Anterior cingulate cortex (tissue), 58 donors: ENCODE measurements around the gene FHOD3.

Experiments used
- DNase-seq, 58 donors: peaks; one replicate each; lab custom pipeline; 2025; lab: John Stamatoyannopoulos, UW

Gene FHOD3

GRCh38 chr18:36297417-36298125 is at the start of gene FHOD3:
Gene FHOD3, plus strand, starts transcription at chr18:36297713. Its CDS starts 123 bp downstream, at chr18:36297836.
- DNase-seq, result peak in 48 of 58 donors; percentile 9 to 77 (median 51)

- no peak for DNase-seq
These were observed 48.1 kb upstream of the FHOD3 start for GRCh38 chr18:36249392-36249791.

- DNase-seq, result no peak
These were observed 46.7 kb upstream of the FHOD3 start for GRCh38 chr18:36250827-36251226.

GRCh38 chr18:36255072-36255698 is 42.3 kb upstream of the FHOD3 start:
- DNase-seq, result no peak

GRCh38 chr18:36256094-36256493 is 41.4 kb upstream of the FHOD3 start:
- no peak for DNase-seq

- DNase-seq, result no peak
These were observed 34.5 kb upstream of the FHOD3 start for GRCh38 chr18:36262971-36263370.

- DNase-seq, result no peak
These were observed 33.2 kb upstream of the FHOD3 start for GRCh38 chr18:36264283-36264682.

- no peak for DNase-seq
These were observed 32.5 kb upstream of the FHOD3 start for GRCh38 chr18:36265015-36265414.

GRCh38 chr18:36269157-36269556 is 28.4 kb upstream of the FHOD3 start:
- DNase-seq, result no peak

GRCh38 chr18:36271153-36271552 is 26.4 kb upstream of the FHOD3 start:
- DNase-seq, result no peak

- DNase-seq, result no peak
These were observed 24.2 kb upstream of the FHOD3 start for GRCh38 chr18:36273347-36273746.

- DNase-seq, result no peak
These were observed 23.3 kb upstream of the FHOD3 start for GRCh38 chr18:36274083-36274715.

GRCh38 chr18:36275561-36275960 is 22.0 kb upstream of the FHOD3 start:
- no peak for DNase-seq

- no peak for DNase-seq
These were observed 18.5 kb upstream of the FHOD3 start for GRCh38 chr18:36279001-36279400.

GRCh38 chr18:36281936-36282335 is 15.6 kb upstream of the FHOD3 start:
- no peak for DNase-seq

GRCh38 chr18:36283448-36283847 is 14.1 kb upstream of the FHOD3 start:
- no peak for DNase-seq

GRCh38 chr18:36284268-36284667 is 13.2 kb upstream of the FHOD3 start:
- DNase-seq, result peak in 1 of 58 donors; percentile 36

GRCh38 chr18:36284671-36285295 is 12.7 kb upstream of the FHOD3 start:
- peak in 18 of 58 donors; percentile 5 to 75 (median 27) for DNase-seq

- no peak for DNase-seq
These were observed 9.9 kb upstream of the FHOD3 start for GRCh38 chr18:36287653-36288052.

GRCh38 chr18:36288689-36289088 is 8.8 kb upstream of the FHOD3 start:
- no peak for DNase-seq

GRCh38 chr18:36294031-36294430 is 3.5 kb upstream of the FHOD3 start:
- DNase-seq, result no peak
